Measurements from ENCODE around the gene SAMD5. TPM values are rescaled to one million over a fixed set of nuclear protein-coding genes. Genes with fewer than 3 reads are reported as not detected.

Gene SAMD5
- total RNA-seq, 1 experiment from 2014 or later, result 6.1 TPM

DNA sequence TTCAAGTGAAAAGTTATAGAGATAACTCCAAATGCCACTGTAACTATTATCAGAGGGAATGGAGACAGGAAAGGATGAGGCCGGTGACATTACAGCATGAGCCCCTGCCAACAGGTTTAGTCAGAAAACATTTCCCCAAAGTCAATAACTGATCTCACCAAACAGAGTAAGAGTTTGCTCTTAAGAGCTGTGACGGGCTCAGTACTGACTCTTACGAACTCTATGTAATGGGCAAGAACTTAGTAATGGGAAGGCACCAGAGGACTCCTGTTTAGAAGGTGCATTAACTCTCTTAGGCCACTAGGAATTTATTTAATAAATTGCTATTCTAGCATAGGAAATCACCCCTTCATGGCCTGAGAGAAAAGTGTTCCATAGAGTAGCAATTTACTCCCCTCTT is 76.8 kb downstream of the SAMD5 start:
- TF ChIP-seq, protein P1, sequence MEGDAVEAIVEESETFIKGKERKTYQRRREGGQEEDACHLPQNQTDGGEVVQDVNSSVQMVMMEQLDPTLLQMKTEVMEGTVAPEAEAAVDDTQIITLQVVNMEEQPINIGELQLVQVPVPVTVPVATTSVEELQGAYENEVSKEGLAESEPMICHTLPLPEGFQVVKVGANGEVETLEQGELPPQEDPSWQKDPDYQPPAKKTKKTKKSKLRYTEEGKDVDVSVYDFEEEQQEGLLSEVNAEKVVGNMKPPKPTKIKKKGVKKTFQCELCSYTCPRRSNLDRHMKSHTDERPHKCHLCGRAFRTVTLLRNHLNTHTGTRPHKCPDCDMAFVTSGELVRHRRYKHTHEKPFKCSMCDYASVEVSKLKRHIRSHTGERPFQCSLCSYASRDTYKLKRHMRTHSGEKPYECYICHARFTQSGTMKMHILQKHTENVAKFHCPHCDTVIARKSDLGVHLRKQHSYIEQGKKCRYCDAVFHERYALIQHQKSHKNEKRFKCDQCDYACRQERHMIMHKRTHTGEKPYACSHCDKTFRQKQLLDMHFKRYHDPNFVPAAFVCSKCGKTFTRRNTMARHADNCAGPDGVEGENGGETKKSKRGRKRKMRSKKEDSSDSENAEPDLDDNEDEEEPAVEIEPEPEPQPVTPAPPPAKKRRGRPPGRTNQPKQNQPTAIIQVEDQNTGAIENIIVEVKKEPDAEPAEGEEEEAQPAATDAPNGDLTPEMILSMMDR (conservative IDR thresholded peaks at IDR 0.05; ENCODE audit: low read depth, low read length), result 0 out of 2 replicates have a peak, but pooled peaks have one; percentile 14
- TF ChIP-seq EZH2 (IDR thresholded peaks at IDR 0.05; ENCODE audit: borderline replicate concordance, low read depth, low read length, poor library complexity, severe bottlenecking), result no peak
- intact Hi-C loops (cut with micrococcal nuclease; ENCODE audit: unreplicated experiment), result no loop called here
- no peaks in the 10 kb centered on the region for H3K9me3 ChIP-seq (ENCODE audit: low read depth, low read length, poor library complexity, severe bottlenecking)
- ChIA-PET CTCF (no interaction called here), POLR2A (ENCODE audit: low non-redundant PET) (no interaction called here)
- H3K27ac ChIP-seq (ENCODE audit: low read depth, low read length, poor library complexity, severe bottlenecking), result no peak overlapping the region
- H3K4me1 ChIP-seq (ENCODE audit: insufficient read depth, low read length, poor library complexity, severe bottlenecking), result no peaks in the 10 kb centered on the region
- BruUV-seq (replicated peaks), result no TSS peak
- DNase-seq (ENCODE audit: low spot score), result no peak
- no peak overlapping the region for H3K4me3 ChIP-seq (ENCODE audit: low read depth, low read length, poor library complexity, severe bottlenecking)
- no peaks in the 10 kb centered on the region for H3K36me3 ChIP-seq (ENCODE audit: insufficient read depth, low read length, poor library complexity, severe bottlenecking)
- no peaks in the 10 kb centered on the region for H3K27me3 ChIP-seq (replicated peaks; ENCODE audit: insufficient read depth, low read depth, low read length, poor library complexity)

DNA sequence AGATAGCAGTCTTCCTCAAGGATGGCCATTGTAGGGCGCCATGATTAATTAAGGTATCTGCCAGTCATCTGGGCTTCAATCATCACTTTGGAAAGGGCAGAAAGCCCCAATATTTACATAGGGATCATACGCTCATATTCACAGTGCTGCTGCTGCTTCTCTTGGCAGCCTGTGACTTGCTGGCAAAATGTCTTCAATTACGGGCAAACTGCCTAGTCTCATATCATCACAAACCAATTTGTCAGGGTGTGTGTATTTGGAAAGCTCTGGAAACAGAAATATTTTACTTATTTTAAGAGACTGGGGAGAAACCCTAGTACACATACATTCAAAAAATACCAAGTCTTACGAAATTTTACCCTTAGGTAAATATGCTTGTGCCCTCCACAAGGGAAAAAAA is 77.6 kb downstream of the SAMD5 start:
- no peaks in the 10 kb centered on the region for H3K9me3 ChIP-seq (ENCODE audit: low read depth, low read length, poor library complexity, severe bottlenecking)
- BruUV-seq (replicated peaks), result no TSS peak
- H3K27ac ChIP-seq (ENCODE audit: low read depth, low read length, poor library complexity, severe bottlenecking), result no peak overlapping the region
- no peaks in the 10 kb centered on the region for H3K4me1 ChIP-seq (ENCODE audit: insufficient read depth, low read length, poor library complexity, severe bottlenecking)
- no peak for DNase-seq (ENCODE audit: low spot score)
- no peak for TF ChIP-seq EZH2 (IDR thresholded peaks at IDR 0.05; ENCODE audit: borderline replicate concordance, low read depth, low read length, poor library complexity, severe bottlenecking)
- TF ChIP-seq, protein P1 (conservative IDR thresholded peaks at IDR 0.05; ENCODE audit: low read depth, low read length), result no peak
- H3K36me3 ChIP-seq (ENCODE audit: insufficient read depth, low read length, poor library complexity, severe bottlenecking), result no peaks in the 10 kb centered on the region
- no peak overlapping the region for H3K4me3 ChIP-seq (ENCODE audit: low read depth, low read length, poor library complexity, severe bottlenecking)
- intact Hi-C loops (cut with micrococcal nuclease; ENCODE audit: unreplicated experiment), result no loop called here
- H3K27me3 ChIP-seq (replicated peaks; ENCODE audit: insufficient read depth, low read depth, low read length, poor library complexity), result no peaks in the 10 kb centered on the region
- CTCF ChIA-PET, result no interaction called here
- POLR2A ChIA-PET (ENCODE audit: low non-redundant PET), result no interaction called here

DNA sequence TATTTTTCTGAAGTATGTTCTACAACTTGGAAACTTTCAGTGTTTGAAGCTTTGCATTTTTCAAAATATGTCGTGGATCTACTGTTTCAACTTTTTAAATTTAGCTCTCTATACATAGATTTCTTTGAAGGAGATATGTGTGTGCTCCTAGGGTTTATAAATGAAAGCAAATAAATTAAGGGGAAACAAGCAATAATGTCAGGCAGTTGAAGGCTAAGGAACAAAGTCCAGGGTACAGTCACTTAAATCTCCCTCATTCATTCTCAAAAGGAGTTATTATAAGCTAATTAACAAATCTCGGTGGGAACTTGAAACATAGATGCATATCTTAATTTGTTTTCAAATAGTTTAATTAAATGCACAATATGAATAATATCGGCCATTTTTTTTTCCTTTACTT is 79.4 kb downstream of the SAMD5 start:
- no peaks in the 10 kb centered on the region for H3K9me3 ChIP-seq (ENCODE audit: low read depth, low read length, poor library complexity, severe bottlenecking)
- ChIA-PET CTCF (no interaction called here), POLR2A (ENCODE audit: low non-redundant PET) (no interaction called here)
- no peaks in the 10 kb centered on the region for H3K4me1 ChIP-seq (ENCODE audit: insufficient read depth, low read length, poor library complexity, severe bottlenecking)
- H3K27me3 ChIP-seq (replicated peaks; ENCODE audit: insufficient read depth, low read depth, low read length, poor library complexity), result no peaks in the 10 kb centered on the region
- H3K27ac ChIP-seq (ENCODE audit: low read depth, low read length, poor library complexity, severe bottlenecking), result no peak overlapping the region
- no peaks in the 10 kb centered on the region for H3K36me3 ChIP-seq (ENCODE audit: insufficient read depth, low read length, poor library complexity, severe bottlenecking)
- no peak overlapping the region for H3K4me3 ChIP-seq (ENCODE audit: low read depth, low read length, poor library complexity, severe bottlenecking)
- DNase-seq (ENCODE audit: low spot score), result no peak
- TF ChIP-seq, protein P1 (conservative IDR thresholded peaks at IDR 0.05; ENCODE audit: low read depth, low read length), result no peak
- TF ChIP-seq EZH2 (IDR thresholded peaks at IDR 0.05; ENCODE audit: borderline replicate concordance, low read depth, low read length, poor library complexity, severe bottlenecking), result no peak
- no TSS peak for BruUV-seq (replicated peaks)
- intact Hi-C loops (cut with micrococcal nuclease; ENCODE audit: unreplicated experiment), result no loop called here
